T47D (cell line): Measurements from ENCODE around the gene FBXL16.

Source experiments
- DNase-seq, 2 experiments: peaks; one replicate each; pipeline versions ENCODE4 v3.0.0 to v3.0.0-alpha.2; 2011 to 2012; ENCODE audit warnings: low read depth in 1 of 2, low spot score in 1 of 2
- JUND ChIP-seq: IDR thresholded peaks from 2 replicates; pipeline ENCODE4 v1.6.1; 2012; ENCODE audit warnings: low read depth
- in situ Hi-C: cut with HindIII; loops from 2 replicates; pipeline ENCODE4 v1.10.0; 2016; ENCODE audit warnings: low sequenced_read_pairs, low pct_unique_long_range_greater_than_20kb

FBXL16 gene

DNA sequence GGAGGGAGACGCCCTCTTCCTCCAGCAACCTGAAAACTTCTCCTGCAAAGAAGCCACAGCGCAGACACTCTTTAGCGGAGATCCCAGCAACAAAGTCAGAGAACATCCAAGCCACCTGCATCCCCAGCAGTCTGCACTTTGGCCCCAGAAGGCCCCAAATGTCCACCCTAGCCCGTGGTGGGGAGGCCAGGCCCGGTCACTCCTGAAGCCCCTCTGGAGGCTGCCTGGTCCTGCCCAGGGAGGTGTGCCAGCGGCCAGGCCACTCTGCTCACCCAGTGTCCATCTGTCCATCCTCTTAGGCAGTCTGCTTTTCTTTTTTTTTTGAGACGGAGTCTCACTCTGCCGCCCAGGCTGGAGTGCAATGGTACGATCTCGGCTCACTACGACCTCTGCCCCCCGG, 26.7 kb upstream of the FBXL16 start:
- no peak for TF ChIP-seq JUND

DNA sequence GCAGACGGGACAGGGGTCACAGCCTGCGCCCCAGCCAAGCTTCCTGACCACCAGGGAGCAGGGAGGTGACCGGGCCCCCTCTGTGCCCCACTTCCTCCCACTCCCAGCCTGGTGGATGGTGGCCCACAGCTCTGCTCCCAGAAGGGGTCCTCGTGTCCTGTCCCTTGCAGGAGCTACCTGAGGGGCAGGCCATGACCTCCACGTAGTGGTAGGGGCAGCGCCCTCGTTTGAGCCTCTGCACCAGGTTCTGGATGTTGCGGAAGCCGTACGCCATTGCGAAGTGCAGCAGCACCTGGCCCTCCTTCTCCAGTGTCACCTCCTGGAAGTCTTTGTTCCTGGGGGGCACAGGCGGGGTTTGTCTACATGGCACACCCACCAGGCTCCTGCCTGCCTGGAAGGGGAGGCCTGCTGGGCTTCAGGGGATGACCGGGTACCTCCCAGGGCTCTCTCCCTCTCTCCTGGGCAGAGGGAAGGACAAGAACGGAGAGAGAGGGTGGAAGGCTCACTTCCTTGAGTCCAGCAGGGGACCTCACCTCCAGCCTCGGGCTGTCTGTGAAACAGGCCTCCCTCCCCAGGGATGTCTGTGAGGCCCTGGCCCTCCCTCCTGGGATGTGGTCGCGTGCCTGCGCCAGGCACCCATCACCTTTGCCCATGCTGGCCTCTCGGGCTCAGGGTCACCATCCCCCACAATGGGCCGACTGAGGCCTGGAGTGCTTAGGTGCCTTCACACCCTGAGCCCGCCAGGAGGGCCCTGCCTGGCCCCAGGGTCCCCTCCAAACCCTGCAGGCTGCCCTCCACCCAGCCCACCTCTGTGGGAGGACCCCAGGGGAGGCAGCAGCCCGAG, 25.3 kb upstream of the FBXL16 start:
- in situ Hi-C loops: no loop called here
- TF ChIP-seq JUND: no peak
- DNase-seq: no peak

More for the DNA sequence above, 26.7 kb upstream of the FBXL16 start:
- in situ Hi-C loops: no loop called here
- DNase-seq: no peak

DNA sequence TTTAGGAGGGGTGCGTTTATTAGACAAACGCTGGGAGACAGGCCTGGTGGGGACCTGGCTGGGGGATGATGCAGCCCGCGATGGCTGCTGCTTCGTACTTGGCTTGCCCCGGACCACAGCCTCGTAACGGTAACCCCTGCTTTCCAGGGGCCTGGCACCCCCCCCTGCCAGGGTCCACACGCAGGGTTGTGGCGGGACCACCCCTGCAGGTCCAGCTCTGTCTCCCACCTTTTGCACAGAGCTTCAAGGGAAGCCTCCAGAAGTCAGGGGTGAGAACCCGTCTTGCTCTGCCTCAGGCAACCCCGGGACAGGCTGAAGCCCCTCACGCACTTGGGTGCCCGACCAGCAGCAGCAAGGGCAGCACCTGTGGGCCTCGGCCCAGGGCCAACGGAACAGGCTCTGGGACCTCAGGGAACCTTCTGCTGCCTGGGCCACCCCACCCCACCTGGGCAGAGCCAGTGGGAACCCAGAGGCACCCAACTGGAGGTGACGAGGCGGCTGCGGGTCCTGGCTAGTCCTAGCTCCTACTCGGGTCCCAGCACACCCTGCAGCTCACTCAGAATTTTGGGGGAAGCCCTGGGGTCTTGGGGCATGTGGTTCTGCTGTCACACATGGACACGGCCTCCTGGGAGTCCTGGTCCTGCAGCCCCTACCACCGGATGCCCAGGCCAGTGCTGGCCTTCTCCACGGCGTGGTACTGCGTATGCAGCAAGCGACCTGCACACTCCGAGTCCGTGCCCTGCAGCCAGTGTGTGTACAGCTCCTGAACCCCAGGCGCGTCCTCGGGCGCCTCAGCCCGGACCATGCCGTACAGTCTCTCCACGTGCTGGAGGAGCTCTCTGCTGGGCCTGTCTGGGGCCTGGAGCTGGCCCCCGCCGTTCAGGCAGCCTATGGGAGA, 24.4 kb upstream of the FBXL16 start:
- in situ Hi-C loops: no loop called here
- no peak for DNase-seq
- no peak for TF ChIP-seq JUND

DNA sequence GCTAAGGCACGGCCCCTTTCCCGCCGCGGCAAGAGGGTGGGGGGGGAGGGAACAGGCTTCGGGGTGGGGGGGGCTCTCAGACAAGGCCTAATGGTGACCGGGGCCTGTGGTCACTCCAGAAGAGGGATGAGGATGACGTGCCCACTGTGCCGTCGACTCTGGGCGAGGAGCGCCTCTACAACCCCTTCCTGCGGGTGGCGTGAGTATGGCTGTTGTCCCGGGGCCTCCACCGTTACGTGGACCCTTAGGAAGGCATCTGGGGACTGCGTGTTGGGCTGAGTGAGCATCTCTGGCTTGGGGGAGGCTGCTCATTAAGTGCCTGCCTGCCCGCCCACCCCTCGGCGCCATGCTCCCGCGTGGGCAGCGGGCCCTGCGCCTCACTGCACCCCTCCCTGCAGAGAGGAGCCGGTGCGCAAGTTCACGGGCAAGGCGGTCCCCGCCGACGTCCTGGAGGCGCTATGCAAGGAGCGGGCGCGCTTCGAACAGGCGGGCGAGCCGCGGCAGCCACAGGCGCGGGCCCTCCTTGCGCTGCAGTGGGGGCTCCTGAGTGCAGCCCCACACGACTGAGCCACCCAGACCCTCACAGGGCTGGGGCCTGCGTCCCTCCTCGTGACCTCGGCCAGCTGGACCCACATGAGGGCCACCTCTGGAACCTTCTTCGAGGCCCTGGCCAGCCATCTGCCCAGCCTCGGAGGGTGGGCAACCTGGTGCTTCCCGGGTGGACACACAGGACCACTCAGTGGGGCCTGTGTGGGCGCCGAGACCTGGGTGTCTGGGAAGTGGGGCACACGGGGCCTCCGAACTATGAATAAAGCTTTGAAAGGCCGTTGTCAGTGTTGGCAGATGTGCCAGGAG, 23.5 kb upstream of the FBXL16 start:
- TF ChIP-seq JUND: no peak
- in situ Hi-C loops: no loop called here
- DNase-seq: no peak

DNA sequence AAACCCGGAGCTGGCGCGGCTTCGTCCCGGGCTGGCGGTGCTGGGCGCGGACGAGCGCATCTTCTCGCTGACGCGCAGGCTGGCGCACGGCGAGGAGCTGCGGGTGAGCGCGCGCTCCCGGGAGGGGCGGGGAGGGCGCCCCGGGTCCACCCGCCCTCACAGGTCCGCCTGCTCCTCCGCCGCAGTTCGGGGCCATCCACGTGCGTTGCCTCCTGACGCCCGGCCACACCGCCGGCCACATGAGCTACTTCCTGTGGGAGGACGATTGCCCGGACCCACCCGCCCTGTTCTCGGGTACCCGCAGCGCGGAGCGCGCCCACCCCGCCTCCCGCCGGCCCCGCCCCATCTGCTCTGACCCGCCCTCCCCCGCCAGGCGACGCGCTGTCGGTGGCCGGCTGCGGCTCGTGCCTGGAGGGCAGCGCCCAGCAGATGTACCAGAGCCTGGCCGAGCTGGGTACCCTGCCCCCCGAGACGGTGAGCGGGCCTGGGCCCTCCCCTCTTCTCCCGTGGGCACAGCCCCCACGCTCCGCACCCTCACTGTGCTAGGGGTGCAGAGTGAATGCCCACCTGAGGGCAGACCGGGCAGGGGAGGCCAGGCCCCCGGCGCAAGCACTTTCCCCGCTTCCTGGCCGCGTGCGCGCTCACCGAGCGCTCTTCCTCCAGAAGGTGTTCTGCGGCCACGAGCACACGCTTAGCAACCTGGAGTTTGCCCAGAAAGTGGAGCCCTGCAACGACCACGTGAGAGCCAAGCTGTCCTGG, 22.7 kb upstream of the FBXL16 start:
- TF ChIP-seq JUND: no peak
- in situ Hi-C loops: no loop called here
- peak; percentile 71 to 93 for DNase-seq

DNA sequence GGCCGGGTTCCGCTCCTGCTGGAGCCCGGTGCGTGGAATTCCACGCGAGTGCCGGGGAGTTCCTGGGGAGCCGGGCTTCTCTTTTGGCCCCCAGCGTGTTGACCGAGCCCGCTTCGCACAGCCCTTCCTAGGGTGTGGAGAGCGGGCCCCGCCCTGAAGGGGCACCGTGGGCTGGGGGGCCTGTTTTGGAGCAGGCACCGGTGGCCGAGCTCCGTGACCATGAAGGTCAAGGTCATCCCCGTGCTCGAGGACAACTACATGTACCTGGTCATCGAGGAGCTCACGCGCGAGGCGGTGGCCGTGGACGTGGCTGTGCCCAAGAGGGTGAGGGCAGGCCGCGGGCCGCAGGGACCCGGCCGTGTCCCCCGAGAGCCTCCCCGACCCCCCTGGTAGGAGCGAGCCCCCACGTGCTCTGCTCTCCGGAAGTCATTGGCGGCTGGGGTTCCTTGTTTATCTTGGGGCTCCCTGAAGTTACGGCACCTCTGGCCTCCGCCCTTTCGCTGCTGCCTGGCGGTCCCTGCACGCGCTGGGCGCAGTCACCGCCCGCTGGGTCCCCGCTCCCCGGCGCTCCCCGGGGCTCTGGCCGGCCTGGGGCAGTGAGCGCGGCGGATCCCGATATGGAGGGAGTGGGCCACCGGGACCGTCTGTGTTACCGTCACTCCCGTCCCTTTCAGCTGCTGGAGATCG, 21.8 kb upstream of the FBXL16 start:
- DNase-seq: no peak
- TF ChIP-seq JUND: no peak
- in situ Hi-C loops: no loop called here

DNA sequence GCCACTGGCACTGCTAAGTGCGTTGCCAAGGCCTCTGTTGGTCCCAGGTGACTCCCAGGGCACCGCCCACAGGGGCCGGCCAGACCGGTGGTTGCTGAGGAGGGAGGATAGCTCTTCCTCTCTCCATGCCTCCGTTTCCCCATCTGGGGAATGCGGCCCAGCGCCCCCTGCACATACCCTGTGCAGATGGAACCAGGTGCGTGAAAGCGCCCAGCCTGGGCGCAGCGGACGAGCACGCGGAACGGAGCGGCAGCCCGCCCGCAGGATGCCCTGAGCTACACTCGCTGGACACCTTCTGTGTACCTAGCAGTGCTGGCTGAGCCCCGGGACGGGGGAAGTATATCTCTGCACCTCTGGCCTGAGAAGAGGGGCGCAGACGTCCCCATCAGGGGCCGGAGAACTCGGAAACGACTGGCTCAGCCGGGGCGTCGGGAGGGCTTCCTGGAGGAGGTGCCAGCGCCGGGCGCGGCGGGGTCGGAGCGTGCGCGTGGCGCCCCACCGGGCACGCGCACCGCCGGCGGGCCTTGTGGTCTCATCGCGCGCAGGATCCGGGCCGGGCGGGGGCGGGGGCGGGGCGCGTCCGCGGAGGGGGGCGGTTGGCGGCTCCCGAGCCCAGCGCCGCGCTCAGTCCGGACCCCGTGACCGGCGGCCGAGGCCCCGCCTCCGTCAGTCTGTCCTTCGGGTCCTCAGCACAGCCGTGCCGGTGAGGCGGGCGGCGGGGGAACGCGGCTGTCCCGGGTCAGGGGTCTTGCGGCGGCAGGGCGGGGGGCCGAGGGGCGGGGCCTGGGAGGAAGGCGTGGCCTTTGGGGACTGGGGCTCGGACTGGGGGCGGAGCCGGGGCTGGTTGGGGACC, 21.1 kb upstream of the FBXL16 start, which contains the start of the genes CCDC78 and HAGHL:
CCDC78 (minus strand) TSS at position 6 of the 853 bp plus-strand sequence. CDS start 76 bp downstream, outside the sequence.
HAGHL (plus strand) TSS at position 669 of the 853 bp plus-strand sequence. CDS start 404 bp downstream, outside the sequence.
- peak; percentile 79 to 84 for DNase-seq
- in situ Hi-C loops: no loop called here
- TF ChIP-seq JUND: no peak

- no peak for DNase-seq
- TF ChIP-seq JUND: no peak
- in situ Hi-C loops: no loop called here
These were observed 20.5 kb upstream of the FBXL16 start for GRCh38 chr16:726188-726437.

DNA sequence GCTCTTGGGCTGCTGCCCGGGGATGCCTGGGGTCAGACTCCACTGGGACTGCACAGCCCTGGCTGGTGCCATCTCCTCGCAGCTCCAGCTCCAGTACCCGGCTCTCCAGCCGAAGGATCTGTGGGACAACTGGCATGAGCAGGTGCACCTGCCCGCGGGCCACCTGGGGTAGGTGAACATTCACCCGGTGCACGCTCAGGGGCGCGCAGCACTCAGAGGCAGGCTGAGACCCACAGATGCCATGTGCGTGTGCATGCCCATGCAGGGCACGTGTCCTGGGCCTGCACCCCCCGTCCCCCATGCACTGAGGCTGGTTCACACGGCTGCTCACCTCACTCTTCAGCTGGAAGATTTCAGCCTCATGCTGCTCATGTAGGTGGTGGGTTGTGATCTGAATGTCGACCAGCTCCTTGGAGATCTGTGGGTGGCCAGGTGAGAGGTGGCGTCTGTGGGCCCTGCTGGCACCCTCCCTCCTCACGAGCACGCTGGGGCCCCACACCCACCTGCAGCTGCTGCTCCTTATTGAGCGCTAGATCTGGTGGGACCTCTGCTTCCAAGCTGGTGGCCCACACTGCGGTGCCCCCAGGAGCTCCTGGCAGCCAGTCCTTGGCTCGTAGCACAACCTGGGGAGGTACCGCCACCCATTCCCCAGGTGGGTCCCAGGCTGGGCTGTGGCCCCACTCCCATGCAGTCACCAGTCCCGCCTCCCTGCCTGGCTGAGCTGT, 20.0 kb upstream of the FBXL16 start:
- DNase-seq: no peak

GRCh38 chr16:725041-725376, 19.4 kb upstream of the FBXL16 start:
- no peak for TF ChIP-seq JUND
- DNase-seq: no peak
- in situ Hi-C loops: no loop called here

More for the DNA sequence above, 20.0 kb upstream of the FBXL16 start:
- TF ChIP-seq JUND: no peak
- in situ Hi-C loops: no loop called here
